CD1c-positive myeloid dendritic cell (primary cell): ENCODE data around the gene EFTUD2.

ENCODE experiments used
- DNase-seq: peaks from one replicate; pipeline ENCODE4 v3.0.0-alpha.2; 2016; ENCODE audit errors: extremely low spot score

Gene EFTUD2

GRCh38 chr17:44910231-44911106, 11.2 kb upstream of the EFTUD2 start:
- no peak for DNase-seq

- no peak for DNase-seq
These were observed 10.5 kb upstream of the EFTUD2 start for GRCh38 chr17:44909681-44910144.

GRCh38 chr17:44908761-44909326, 9.6 kb upstream of the EFTUD2 start:
- no peak for DNase-seq

- DNase-seq, result no peak
These were observed 8.7 kb upstream of the EFTUD2 start for GRCh38 chr17:44907729-44908470.

- no peak for DNase-seq
These were observed 7.8 kb upstream of the EFTUD2 start for GRCh38 chr17:44906763-44907728.

- DNase-seq, result peak; percentile 77
These were observed 6.9 kb upstream of the EFTUD2 start for GRCh38 chr17:44906010-44906646.

- no peak for DNase-seq
These were observed 6.1 kb upstream of the EFTUD2 start for GRCh38 chr17:44905006-44906000.

- DNase-seq, result no peak
These were observed 5.0 kb upstream of the EFTUD2 start for GRCh38 chr17:44904001-44904984.

GRCh38 chr17:44903012-44903685, 3.9 kb upstream of the EFTUD2 start:
- no peak for DNase-seq

GRCh38 chr17:44902135-44902760, 3.0 kb upstream of the EFTUD2 start:
- no peak for DNase-seq

GRCh38 chr17:44901411-44901921, 2.2 kb upstream of the EFTUD2 start:
- DNase-seq, result peak; percentile 55

- DNase-seq, result peak; percentile 8
These were observed 1.6 kb upstream of the EFTUD2 start for GRCh38 chr17:44900894-44901293.

GRCh38 chr17:44898768-44899073, 524 bp downstream of the EFTUD2 start:
- peak; percentile 80 for DNase-seq

- DNase-seq, result no peak
These were observed 4.6 kb downstream of the EFTUD2 start for GRCh38 chr17:44894642-44895041.

GRCh38 chr17:44892250-44892649, 7.0 kb downstream of the EFTUD2 start:
- no peak for DNase-seq

- DNase-seq, result no peak
These were observed 10.2 kb downstream of the EFTUD2 start for GRCh38 chr17:44889003-44889402.
